KG1 (cell line): ENCODE measurements around the gene SLC6A13.
"Not testable (repeated sequence)": the region's sequence is repeated elsewhere in the genome, so short reads cannot be mapped to it uniquely, and the experiment has no call there.

Source experiments
- DNase-seq: peaks from one replicate; lab custom pipeline; 2025; lab: John Stamatoyannopoulos, UW

SLC6A13 gene

GRCh38 chr12:233615-233968 is 29.0 kb downstream of the SLC6A13 start:
- DNase-seq: no peak

GRCh38 chr12:232731-233614 is 29.7 kb downstream of the SLC6A13 start:
- DNase-seq: no peak

DNA sequence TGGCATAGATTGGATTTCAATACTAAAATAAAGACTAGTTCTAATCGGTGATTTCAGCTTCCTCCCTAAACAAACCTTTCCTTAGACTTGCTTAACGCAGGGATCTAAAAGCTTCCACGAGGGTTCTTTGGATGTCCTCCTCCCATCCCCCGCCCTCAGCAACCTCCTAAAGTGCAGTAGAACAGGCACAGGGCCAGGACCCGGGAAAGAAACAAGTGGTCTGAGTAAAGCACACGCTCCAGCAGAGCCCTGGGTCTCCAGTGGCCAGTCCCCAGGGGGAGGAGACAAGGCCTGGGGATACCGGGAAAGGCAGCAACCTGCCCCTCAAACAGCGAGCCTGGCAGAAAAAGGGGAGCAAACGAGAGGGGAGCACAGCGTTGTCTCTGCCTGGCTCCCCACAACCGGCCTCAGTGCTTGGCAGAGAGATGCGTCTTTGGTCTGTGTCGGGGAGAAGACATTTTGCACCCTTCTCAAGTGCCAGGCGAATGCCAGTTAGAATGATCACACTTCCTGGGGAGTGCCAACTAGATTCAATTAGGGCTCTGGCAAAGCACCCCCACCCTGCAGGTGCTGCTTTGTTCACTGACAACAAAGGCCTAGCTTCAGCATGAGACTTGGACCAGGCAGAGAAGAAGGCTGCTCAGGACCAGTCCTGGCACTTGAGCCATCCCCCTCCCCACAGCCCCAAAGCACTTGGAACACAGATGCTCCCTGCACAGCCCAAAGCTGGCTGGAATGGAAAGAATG is 31.5 kb downstream of the SLC6A13 start:
- DNase-seq: no peak

GRCh38 chr12:229441-230191 is 33.0 kb downstream of the SLC6A13 start:
- no peak for DNase-seq

DNA sequence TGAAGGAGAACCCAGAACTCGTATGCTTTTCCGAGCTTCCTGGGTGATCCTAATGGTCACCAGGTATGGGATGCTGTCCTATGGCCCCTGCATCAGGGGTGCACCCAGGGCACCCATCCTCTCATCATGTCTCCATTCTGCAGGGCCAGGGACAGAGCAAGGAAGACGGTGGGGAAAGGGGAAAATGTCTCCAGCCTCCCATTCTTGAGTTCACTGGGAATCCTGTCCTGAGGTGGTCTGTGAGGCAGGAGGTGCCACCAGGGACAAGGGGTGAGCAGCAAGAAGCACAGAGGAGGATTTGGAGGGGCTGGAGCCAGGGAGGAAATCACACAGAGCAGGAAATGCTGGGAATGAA is 33.8 kb downstream of the SLC6A13 start:
- no peak for DNase-seq

DNA sequence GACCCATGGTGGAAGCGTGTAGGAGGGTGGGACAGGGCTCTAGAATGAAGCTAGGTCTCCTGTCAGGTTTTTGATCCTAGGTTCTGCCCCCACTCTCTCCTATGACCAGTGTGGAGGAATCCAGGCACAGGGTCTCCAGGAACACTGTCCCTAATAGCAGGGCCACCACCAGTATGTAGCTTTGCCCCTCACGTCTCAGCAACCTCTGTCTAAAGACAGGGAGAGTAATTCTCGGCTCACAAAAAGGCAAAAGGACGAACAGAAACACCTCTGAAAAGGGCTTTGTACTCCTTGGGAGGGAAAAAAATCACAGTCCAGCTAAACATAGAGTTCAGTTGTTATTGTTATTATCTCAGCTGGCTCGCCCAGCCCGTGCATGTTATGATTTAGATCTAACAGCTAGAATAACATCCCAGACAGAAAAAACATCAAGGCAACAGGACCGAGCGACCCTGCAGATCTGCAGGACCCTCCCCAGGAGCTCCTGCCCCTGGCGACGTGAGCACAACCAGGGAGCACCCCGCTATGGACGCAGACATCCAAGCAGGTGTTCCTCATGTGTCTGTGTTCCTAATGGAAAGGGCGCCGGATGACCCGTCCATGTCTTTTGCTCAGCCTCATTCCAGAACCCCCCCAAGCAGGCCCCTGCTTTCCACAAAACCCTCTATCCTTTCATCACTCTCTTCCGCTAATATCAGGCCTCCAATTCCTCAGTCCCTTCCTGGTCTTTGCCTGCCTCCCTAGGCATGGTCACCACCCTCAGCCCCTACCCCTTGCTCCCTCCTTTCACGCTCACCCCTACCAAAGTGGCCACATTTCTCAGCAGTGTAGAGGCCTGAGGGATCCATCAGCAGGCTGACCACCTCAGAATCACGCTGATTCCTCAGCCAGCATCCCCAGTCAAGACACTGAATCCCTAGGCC is 34.5 kb downstream of the SLC6A13 start:
- DNase-seq: no peak

GRCh38 chr12:227286-227915 is 35.2 kb downstream of the SLC6A13 start:
- DNase-seq: no peak

- DNase-seq: no peak
Observed at GRCh38 chr12:226401-226800, 36.2 kb downstream of the SLC6A13 start.

DNA sequence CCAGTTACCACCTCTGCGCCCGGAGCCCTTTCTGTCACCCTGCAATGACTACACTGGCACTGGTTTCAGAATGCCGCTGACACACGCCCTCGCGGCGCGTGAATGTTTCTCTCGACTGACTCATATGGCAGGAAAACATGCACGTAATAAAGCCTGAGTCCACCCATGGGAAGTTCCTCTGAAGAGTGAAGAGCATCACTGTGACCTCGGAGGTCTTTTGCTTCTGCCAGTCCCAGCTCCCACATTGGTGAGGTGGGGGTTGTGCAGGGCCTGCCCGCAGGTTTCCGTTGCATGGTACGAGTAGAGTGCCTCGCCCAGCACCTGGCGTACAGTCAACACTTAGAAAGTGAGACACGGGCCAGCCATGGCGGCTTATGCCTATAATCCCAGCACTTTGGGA is 37.6 kb downstream of the SLC6A13 start:
- DNase-seq: no peak

DNA sequence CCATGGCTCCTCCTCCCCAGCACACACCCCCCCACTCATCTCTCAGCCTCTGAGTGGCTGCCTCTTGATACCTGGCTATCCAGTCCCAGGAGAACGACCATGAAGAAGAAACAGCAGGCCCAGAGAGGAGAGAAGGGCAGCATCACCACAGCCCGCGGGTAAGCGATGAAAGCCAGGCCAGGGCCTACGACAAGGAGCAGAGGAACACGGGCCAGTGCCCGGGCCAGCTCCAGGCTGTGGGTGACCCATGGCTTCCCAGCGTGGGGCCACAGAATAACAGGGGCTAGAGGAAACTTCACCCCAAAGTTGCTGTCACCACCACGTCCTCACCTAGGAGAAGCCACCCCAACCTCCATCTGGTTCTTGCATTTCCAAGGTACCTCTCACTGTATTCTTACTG is 38.3 kb downstream of the SLC6A13 start:
- no peak for DNase-seq

DNA sequence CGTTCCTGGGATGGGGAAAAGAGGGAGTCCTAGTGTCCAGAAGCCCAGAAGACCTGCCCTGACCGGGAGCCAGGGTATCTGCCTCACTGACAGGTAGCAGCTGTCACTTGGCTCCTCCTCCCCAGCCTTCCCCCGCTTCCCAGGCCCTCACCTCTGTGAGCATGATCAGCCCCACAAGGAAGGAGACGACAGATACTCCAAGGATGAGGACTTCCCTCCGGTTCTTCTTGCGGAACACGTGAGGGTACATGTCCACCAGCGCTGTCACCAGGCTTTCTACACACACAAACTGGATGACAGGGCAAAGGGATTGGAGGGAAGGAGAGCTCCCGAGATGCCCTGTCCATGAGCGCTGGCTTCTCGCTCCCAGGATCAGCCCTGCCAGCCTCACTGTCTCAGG is 38.8 kb downstream of the SLC6A13 start:
- DNase-seq: no peak

- no peak for DNase-seq
Observed at GRCh38 chr12:221736-222135, 40.9 kb downstream of the SLC6A13 start.

- no peak for DNase-seq
Observed at GRCh38 chr12:220946-221550, 41.6 kb downstream of the SLC6A13 start.

GRCh38 chr12:220491-220890 is 42.1 kb downstream of the SLC6A13 start:
- no peak for DNase-seq

GRCh38 chr12:219891-220352 is 42.7 kb downstream of the SLC6A13 start:
- DNase-seq: peak; percentile 18

- no peak for DNase-seq
Observed at GRCh38 chr12:218728-219590, 43.7 kb downstream of the SLC6A13 start.

DNA sequence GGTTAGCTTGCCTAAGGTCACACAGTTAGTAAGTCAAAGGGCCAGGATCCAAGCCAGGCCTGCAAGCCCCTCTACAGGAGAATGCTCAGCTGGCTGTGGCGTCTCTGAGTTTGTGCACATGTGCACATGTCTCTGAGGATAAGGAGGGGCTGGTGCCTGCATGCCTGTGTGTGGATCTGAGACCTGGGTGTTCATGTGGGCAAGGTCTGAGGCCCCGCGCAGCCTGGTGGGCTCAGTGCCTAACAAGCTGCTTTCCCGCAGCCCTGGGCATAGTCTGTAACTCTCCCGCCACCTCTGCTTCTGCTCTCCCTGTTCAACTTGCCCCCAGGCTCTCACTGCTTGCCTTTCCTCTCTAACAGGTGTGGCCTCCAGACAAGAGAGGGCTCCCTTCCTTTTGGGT is 44.4 kb downstream of the SLC6A13 start:
- no peak for DNase-seq

DNA sequence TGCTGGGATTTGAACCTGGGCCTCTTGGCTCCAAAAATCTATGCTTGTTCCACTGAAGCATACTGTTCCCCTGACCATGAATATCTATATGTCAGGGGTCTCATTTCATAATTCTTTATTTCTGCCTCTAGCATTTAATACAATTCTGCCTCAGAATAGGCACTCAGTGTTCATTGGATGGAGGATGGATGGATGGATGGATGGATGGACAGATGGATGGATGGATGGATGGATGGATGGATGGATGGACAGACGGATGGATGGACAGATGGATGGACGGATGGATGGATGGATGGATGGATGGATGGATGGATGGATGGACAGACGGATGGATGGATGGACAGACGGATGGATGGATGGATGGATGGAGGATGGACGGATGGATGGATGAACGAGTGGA is 45.6 kb downstream of the SLC6A13 start:
- not testable (repeated sequence) for DNase-seq

DNA sequence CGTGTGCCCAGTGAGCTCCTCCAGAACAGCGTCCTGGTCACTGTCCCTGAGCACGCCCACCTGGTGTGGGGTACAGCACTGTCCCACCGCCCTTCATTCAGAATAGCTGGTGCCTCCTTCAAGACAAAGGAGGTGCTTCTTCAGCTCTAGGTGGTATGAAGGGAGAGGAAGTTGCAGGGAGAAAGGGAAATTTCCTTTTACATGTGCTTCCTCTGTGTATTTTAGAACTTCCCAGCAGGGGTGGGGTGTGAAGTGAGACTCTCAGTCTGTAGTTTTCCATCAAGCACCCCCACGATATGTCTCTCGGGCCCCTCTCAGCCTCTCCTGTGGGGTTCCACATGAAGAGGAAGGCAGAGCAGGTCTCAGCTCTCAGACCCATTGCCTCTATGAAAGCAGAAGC is 47.5 kb downstream of the SLC6A13 start:
- no peak for DNase-seq
